ENCODE measurements around the gene OTUB1. TPM values are rescaled to one million over a fixed set of nuclear protein-coding genes. Genes with fewer than 3 reads are reported as not detected.

Gene OTUB1
- total RNA-seq, 1 donor from 2014 or later = 124 TPM

- H3K9me3 Mint-ChIP-seq (ENCODE audit: low read depth) = no peaks in the 10 kb centered on the region
- no peak overlapping the region for H3K27ac Mint-ChIP-seq
- H3K4me3 Mint-ChIP-seq (ENCODE audit: low read depth) = no peak overlapping the region
- peaks cover 25% of the 10 kb centered on the region for H3K27me3 Mint-ChIP-seq
- no peak for TF ChIP-seq CTCF (IDR thresholded peaks at IDR 0.05; ENCODE audit: unreplicated experiment)
- peaks cover 1% of the 10 kb centered on the region for H3K4me1 Mint-ChIP-seq (ENCODE audit: low read depth)
- peaks cover 21% of the 10 kb centered on the region for H3K36me3 Mint-ChIP-seq (ENCODE audit: insufficient read depth)
- no peak for DNase-seq (ENCODE audit: low spot score, unreplicated experiment)
Observed at GRCh38 chr11:63998558-63999348, 12.5 kb downstream of the OTUB1 start.

GRCh38 chr11:63999349-64000025, 13.2 kb downstream of the OTUB1 start:
- Mint-ChIP-seq H3K27me3 (peaks cover 30% of the 10 kb centered on the region), H3K27ac (no peak overlapping the region), H3K36me3 (ENCODE audit: insufficient read depth) (peaks cover 21% of the 10 kb centered on the region), H3K4me3 (ENCODE audit: low read depth) (no peak overlapping the region), H3K9me3 (ENCODE audit: low read depth) (no peaks in the 10 kb centered on the region), H3K4me1 (ENCODE audit: low read depth) (peaks cover 1% of the 10 kb centered on the region)
- TF ChIP-seq CTCF (IDR thresholded peaks at IDR 0.05; ENCODE audit: unreplicated experiment) = no peak
- DNase-seq (ENCODE audit: low spot score, unreplicated experiment) = no peak

- Mint-ChIP-seq H3K9me3 (ENCODE audit: low read depth) (no peaks in the 10 kb centered on the region), H3K27ac (no peak overlapping the region), H3K4me1 (ENCODE audit: low read depth) (peaks cover 1% of the 10 kb centered on the region), H3K4me3 (ENCODE audit: low read depth) (no peak overlapping the region), H3K36me3 (ENCODE audit: insufficient read depth) (peaks cover 18% of the 10 kb centered on the region), H3K27me3 (peaks cover 33% of the 10 kb centered on the region)
- DNase-seq (ENCODE audit: low spot score, unreplicated experiment) = peak; percentile 63
- peak; percentile 81 for TF ChIP-seq CTCF (IDR thresholded peaks at IDR 0.05; ENCODE audit: unreplicated experiment)
Observed at GRCh38 chr11:64000026-64000739, 13.9 kb downstream of the OTUB1 start.

GRCh38 chr11:64000740-64001483, 14.7 kb downstream of the OTUB1 start:
- TF ChIP-seq CTCF (IDR thresholded peaks at IDR 0.05; ENCODE audit: unreplicated experiment) = peak; percentile 2
- no peak overlapping the region for H3K4me3 Mint-ChIP-seq (ENCODE audit: low read depth)
- H3K27ac Mint-ChIP-seq = no peak overlapping the region
- H3K36me3 Mint-ChIP-seq (ENCODE audit: insufficient read depth) = peaks cover 17% of the 10 kb centered on the region
- no peaks in the 10 kb centered on the region for H3K9me3 Mint-ChIP-seq (ENCODE audit: low read depth)
- H3K27me3 Mint-ChIP-seq = peaks cover 36% of the 10 kb centered on the region
- DNase-seq (ENCODE audit: low spot score, unreplicated experiment) = no peak
- H3K4me1 Mint-ChIP-seq (ENCODE audit: low read depth) = peaks cover 1% of the 10 kb centered on the region

All from progenitor cell of endocrine pancreas (in vitro differentiated cells).